Endothelial cell of hepatic sinusoid (primary cell): ENCODE measurements around the gene KRTAP10-6.
"Not testable (repeated sequence)": the region's sequence is repeated elsewhere in the genome, so short reads cannot be mapped to it uniquely, and the experiment has no call there.

Experiments used
- in situ Hi-C: cut with HindIII; loops from 2 replicates; pipeline ENCODE4 v1.10.0; 2017; ENCODE audit warnings: low sequenced_read_pairs

Gene KRTAP10-6

GRCh38 chr21:44579833-44580144 is 12.5 kb downstream of the KRTAP10-6 start:
- in situ Hi-C loops, result no loop called here

DNA sequence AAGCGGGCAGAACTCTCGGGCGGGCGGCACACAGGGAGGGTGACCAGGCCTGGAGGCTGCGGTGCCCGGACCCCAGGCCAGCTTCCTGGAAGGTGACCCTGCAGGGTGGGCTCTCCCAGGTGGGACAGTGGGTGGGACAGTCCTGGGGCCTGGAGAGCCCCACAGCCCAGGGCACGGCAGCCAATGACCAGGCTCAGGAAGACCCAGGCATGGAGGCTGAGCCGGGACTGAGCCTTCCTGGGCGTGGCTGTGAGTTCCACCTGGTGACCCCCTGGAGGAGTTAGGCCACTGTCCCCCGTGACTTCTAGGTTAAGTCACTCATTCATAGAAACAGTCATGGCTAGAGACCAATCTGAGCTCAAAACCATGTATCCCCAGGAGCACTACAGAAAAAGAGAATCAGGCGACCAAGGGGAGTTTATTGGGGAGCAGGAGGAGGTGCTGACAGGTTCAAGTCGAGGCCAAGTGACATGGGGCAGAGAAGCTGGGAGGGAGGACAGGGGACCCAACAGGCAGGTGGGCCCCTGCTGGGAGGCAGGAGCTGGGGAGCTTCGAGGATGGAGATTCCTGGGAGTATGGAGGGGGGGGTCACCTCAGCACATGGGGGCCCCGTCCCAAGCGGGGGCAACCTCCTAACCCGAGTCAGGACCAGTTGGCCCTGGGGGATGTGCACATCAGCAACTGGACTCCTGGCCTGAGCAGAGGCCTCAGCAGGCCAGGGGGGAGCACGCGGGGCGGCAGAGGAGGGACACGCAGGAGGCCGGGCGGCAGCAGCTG is 13.1 kb downstream of the KRTAP10-6 start:
- in situ Hi-C loops, result no loop called here

DNA sequence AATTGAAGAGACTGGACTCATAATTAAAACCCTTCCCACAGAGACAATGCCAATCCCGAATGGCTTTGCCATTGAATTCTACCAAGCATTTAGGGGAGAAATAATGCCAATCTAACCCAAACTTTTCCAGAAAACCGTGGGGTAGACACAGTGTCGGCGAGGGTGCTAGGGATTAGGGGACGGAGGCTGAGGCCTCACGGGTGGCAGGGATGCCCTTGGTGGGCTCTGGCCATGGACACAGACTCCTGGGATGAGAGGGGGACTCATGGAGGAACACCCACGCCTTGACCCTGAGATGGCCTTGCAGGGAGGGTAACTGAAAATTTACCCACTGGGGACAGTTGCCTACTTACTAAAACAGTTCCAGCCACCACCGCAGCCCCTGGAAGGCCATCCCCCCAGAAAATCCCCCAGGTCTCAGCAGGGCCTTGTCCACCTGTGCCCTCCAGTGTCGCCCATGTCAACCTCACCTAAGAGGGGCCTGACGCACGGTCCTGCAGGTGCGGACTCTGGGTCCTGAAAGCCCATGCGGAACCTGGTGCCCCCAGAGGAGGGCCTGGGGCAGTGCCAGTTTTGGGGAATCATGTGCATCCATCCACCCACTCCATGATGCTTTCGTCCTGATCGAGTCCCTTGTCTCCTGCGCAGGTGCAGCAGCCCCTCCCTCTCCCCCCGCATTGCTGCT is 13.8 kb downstream of the KRTAP10-6 start:
- in situ Hi-C loops, result no loop called here

DNA sequence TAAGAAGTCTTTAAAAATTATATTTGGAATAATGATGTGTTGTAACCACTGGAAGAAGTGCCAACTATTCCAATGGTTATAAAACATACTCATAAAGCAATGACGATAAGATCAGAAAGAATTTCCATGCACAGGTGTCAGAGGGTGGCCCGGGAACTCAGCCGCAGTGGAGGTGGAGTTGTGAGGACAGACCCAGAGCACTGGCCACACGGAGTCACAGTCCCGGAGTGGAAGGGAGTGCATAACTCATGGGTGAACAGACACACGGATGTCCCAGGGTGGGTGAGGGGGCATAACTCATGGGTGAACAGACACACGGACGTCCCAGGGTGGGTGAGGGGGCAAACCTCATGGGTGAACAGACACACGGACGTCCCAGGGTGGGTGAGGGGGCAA is 16.3 kb downstream of the KRTAP10-6 start:
- in situ Hi-C loops, result no loop called here

GRCh38 chr21:44575307-44576024 is 16.8 kb downstream of the KRTAP10-6 start:
- in situ Hi-C loops, result no loop called here

DNA sequence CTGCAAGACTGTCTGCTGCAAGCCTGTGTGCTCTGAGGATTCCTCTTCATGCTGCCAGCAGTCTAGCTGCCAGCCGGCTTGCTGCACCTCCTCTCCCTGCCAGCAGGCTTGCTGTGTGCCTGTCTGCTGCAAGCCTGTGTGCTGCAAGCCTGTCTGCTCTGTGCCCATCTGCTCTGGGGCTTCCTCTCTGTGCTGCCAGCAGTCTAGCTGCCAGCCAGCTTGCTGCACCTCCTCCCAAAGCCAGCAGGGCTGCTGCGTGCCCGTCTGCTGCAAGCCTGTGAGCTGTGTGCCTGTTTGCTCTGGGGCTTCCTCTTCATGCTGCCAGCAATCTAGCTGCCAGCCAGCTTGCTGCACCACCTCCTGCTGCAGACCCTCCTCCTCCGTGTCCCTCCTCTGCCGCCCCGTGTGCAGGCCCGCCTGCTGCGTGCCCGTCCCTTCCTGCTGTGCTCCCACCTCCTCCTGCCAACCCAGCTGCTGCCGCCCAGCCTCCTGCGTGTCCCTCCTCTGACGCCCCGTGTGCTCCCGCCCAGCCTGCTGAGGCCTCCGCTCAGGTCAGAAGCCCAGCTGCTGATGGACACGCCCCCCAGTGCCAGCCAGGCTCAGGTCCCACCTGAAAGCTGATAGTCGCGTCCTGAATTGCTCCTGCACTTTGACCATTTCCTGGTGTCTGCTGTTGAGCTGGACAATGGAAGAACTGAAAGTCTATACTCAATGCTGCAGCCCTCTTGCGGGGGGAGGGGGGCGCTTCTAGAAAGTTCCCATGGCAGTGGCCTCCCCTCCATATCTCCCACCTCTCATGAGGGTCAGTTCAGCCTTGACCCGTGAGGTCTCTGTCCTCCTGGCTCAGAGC is 17.6 kb downstream of the KRTAP10-6 start:
- in situ Hi-C loops, result no loop called here

DNA sequence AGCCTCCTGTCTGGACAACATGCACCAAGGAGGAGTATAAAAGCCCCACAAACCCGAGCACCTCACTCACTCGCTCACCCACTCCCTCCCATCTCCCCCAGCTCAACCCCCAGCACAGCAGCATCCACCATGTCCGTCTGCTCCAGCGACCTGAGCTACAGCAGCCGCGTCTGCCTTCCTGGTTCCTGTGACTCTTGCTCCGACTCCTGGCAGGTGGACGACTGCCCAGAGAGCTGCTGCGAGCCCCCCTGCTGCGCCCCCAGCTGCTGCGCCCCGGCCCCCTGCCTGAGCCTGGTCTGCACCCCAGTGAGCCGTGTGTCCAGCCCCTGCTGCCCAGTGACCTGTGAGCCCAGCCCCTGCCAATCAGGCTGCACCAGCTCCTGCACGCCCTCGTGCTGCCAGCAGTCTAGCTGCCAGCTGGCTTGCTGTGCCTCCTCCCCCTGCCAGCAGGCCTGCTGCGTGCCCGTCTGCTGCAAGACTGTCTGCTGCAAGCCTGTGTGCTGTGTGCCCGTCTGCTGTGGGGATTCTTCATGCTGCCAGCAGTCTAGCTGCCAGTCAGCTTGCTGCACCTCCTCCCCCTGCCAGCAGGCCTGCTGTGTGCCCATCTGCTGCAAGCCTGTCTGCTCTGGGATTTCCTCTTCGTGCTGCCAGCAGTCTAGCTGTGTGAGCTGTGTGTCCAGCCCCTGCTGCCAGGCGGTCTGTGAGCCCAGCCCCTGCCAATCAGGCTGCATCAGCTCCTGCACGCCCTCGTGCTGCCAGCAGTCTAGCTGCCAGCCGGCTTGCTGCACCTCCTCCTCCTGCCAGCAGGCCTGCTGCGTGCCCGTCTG is 18.5 kb downstream of the KRTAP10-6 start, which contains the start of gene KRTAP10-4:
Gene KRTAP10-4, plus strand, starts transcription at position 100 of the 827 bp plus-strand sequence. Its CDS starts 30 bp downstream, at position 130.
- in situ Hi-C loops, result not testable (repeated sequence)

DNA sequence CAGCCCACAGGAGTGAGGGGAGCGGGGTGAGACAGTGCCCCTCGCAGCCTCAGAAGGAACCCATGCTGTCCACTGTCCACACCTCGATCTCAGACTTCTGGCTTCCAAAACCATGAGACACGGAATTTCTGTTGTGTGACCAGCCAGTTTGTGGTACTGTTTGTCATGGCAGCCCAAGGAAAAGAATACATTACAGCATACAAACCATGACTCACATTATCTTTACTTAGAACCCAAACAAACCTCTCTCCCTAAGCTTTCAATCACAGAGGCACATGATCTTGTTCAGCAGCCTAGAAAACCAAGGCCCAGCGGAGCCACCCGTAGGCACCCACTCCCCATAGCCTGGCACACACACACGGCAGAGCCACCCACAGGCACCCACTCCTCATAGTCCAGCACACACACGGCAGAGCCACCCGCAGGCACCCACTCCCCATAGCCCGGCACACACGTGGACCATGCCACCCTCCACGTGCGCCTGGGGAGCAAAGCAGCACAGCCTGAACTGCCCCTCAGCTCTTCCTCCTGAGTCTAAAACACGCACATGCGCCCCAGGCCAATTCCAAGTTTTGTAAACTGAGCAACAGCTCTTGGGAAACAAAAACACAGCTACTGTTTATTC is 19.2 kb downstream of the KRTAP10-6 start:
- in situ Hi-C loops, result no loop called here

GRCh38 chr21:44571844-44572782 is 20.2 kb downstream of the KRTAP10-6 start:
- in situ Hi-C loops, result no loop called here

DNA sequence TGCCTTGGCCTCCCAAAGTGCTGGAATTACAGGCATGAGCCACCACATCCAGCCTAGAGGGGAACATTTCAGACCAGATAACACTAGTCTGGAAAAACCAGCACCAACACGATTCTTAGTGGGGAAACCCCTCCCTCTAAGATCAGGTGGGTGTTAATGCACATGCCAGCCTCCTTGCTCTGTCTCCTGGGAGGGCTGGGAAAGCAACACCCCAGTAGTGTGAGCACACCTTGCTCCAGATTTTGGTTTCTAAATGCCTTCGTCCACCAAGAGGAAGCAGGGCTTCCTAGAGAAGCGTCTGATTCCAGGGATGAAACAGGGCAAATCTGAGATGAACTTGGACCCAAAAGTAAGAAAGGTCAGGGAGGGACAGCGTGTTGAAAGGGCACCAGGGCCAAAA is 21.0 kb downstream of the KRTAP10-6 start:
- in situ Hi-C loops, result no loop called here

DNA sequence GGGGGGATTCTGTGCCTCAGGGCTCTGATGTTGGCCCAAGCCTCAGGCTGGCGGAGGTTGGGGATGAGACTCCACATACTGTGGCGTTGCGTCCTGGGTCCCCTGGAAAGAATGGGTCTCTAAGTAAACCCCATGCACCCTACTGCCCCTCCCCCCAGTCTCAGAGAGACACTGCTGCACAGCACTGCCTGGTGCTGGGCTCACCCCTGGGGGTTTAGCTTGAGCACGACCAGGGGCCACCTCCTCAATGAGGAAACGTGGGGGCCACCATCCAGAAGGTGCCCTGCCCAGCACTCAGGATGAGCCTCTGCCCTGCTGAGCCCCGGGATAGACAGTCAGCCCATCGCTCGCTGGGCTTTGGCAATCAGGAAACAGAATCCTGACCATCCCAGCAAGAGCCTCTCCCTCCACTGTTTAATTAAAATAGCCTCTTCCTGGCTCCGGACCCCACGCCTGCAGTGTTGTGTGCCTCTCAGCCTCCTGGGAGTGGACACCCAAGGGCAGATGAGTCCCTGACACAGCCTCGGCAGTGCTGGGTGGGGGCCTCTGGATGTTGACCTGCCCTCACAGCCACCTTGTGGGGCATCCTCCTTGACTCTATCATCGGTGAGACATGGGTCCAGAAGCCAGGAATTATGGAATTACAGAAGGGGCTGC is 22.3 kb downstream of the KRTAP10-6 start:
- in situ Hi-C loops, result no loop called here

GRCh38 chr21:44568667-44569556 is 23.4 kb downstream of the KRTAP10-6 start:
- in situ Hi-C loops, result no loop called here

GRCh38 chr21:44568261-44568660 is 24.0 kb downstream of the KRTAP10-6 start:
- in situ Hi-C loops, result no loop called here

DNA sequence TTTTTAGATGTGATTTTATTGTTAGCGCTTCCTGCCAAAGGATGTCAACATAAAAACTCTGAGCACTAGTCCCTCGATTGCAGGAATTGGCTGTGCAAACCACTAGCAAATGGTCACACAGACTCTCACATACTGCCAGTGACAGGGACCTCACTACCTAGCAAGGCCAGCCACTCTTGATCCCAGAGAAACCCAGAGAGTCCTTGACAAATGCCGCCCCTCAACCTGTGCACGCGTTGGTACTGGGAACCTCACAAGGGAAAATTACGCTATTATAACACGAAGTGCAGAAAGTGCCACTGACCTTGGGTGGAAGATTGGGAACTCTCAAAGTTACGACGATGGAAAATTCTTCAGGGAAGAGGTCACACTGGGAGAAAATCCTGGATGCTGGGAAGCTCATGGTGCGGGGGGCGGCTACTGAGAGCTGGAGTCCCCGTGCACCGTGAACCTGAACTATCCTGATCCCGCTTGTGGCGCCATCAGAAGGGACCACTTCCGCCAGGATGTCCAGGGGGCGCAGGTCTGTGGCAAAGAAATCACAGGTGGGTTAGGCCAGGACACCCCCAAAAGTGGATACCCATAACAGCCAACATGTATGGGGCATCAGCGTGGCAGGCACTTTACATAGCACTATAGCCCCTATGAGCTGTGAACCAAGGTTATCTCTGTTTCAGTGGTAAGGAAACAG is 24.7 kb downstream of the KRTAP10-6 start:
- in situ Hi-C loops, result no loop called here

- in situ Hi-C loops, result no loop called here
Observed at GRCh38 chr21:44566403-44566802, 25.9 kb downstream of the KRTAP10-6 start.

- in situ Hi-C loops, result no loop called here
Observed at GRCh38 chr21:44564886-44565598, 27.3 kb downstream of the KRTAP10-6 start.
